Measurements from ENCODE around the gene NSMF. TPM values are rescaled to one million over a fixed set of nuclear protein-coding genes. Genes with fewer than 3 reads are reported as not detected.
A peak's percentile ranks its signal among the peaks of the same experiment; 100 is the strongest.

Gene NSMF
- total RNA-seq, 2 donors from 2014 or later = 20.0 to 28.5 TPM

- Mint-ChIP-seq H3K27ac (no peak overlapping the region), H3K4me1 (ENCODE audit: low read depth) (peaks cover 9% of the 10 kb centered on the region), H3K36me3 (ENCODE audit: insufficient read depth in 2 of 2) (peaks cover 0 to 3% of the 10 kb centered on the region in 2 donors), H3K9me3 (no peaks in the 10 kb centered on the region), H3K27me3 (ENCODE audit: low read depth) (no peaks in the 10 kb centered on the region), H3K4me3 (no peak overlapping the region)
- ATAC-seq (replicated peaks in 1 of 2) = no peak
- DNase-seq = no peak
Measured at GRCh38 chr9:137404961-137405567, 54.1 kb downstream of the NSMF start.

GRCh38 chr9:137403269-137403668, 55.9 kb downstream of the NSMF start:
- peaks cover 0 to 10% of the 10 kb centered on the region in 2 donors for H3K36me3 Mint-ChIP-seq (ENCODE audit: insufficient read depth in 2 of 2)
- ATAC-seq (replicated peaks in 1 of 2) (no peak), DNase-seq (no peak)
- H3K27ac Mint-ChIP-seq = no peak overlapping the region
- no peak overlapping the region for H3K4me3 Mint-ChIP-seq
- no peaks in the 10 kb centered on the region for H3K9me3 Mint-ChIP-seq
- H3K4me1 Mint-ChIP-seq (ENCODE audit: low read depth) = peaks cover 24% of the 10 kb centered on the region
- H3K27me3 Mint-ChIP-seq (ENCODE audit: low read depth) = peaks cover 8% of the 10 kb centered on the region

GRCh38 chr9:137402746-137403145, 56.4 kb downstream of the NSMF start:
- Mint-ChIP-seq H3K36me3 (ENCODE audit: insufficient read depth in 2 of 2) (peaks cover 0 to 10% of the 10 kb centered on the region in 2 donors), H3K9me3 (no peaks in the 10 kb centered on the region), H3K4me3 (no peak overlapping the region), H3K27ac (no peak overlapping the region), H3K4me1 (ENCODE audit: low read depth) (peaks cover 29% of the 10 kb centered on the region), H3K27me3 (ENCODE audit: low read depth) (peaks cover 8% of the 10 kb centered on the region)
- DNase-seq (no peak), ATAC-seq (replicated peaks in 1 of 2) (no peak)

GRCh38 chr9:137398561-137399468, 60.3 kb downstream of the NSMF start:
- H3K36me3 Mint-ChIP-seq (ENCODE audit: insufficient read depth in 2 of 2) = peaks cover 1 to 10% of the 10 kb centered on the region in 2 donors
- peaks cover 8% of the 10 kb centered on the region for H3K27me3 Mint-ChIP-seq (ENCODE audit: low read depth)
- peaks cover 43% of the 10 kb centered on the region for H3K4me1 Mint-ChIP-seq (ENCODE audit: low read depth)
- no peak overlapping the region for H3K27ac Mint-ChIP-seq
- no peak overlapping the region for H3K4me3 Mint-ChIP-seq
- no peaks in the 10 kb centered on the region for H3K9me3 Mint-ChIP-seq
- ATAC-seq (replicated peaks in 1 of 2) (no peak), DNase-seq (no peak)

- H3K4me3 Mint-ChIP-seq = peak overlapping the region; percentile 24 to 39
- peaks cover 43% of the 10 kb centered on the region for H3K4me1 Mint-ChIP-seq (ENCODE audit: low read depth)
- DNase-seq = peak; percentile 30 to 70
- no peaks in the 10 kb centered on the region for H3K9me3 Mint-ChIP-seq
- ATAC-seq (replicated peaks in 1 of 2) = peak; percentile 92 to 96
- H3K27ac Mint-ChIP-seq = no peak overlapping the region
- peaks cover 1 to 10% of the 10 kb centered on the region in 2 donors for H3K36me3 Mint-ChIP-seq (ENCODE audit: insufficient read depth in 2 of 2)
- peaks cover 8% of the 10 kb centered on the region for H3K27me3 Mint-ChIP-seq (ENCODE audit: low read depth)
Measured at GRCh38 chr9:137397675-137398423, 61.3 kb downstream of the NSMF start.

Other genes with a start within 250 kb of the NSMF start
- 10 to 100 TPM in 1 of 2 donors, 1 to 10 TPM in 1; 6.6 to 10.3 TPM for gene RNF208, start 237.1 kb downstream of the NSMF start, total RNA-seq
- 1 to 10 TPM; 1.0 to 2.0 TPM for gene CYSRT1, start 234.2 kb downstream of the NSMF start, total RNA-seq
- under 1 TPM in 1 of 2 donors, not detected in 1; 0.14 TPM for gene RNF224, start 231.8 kb downstream of the NSMF start, total RNA-seq
- under 1 TPM; 0.12 to 0.14 TPM for gene SLC34A3, start 228.4 kb downstream of the NSMF start, total RNA-seq
- 100 to 1,000 TPM; 122 to 128 TPM for gene TUBB4B, start 218.0 kb downstream of the NSMF start, total RNA-seq
- gene STPG3, start 208.0 kb downstream of the NSMF start, total RNA-seq = under 1 TPM in 1 of 2 donors, not detected in 1; 0.63 TPM
- 10 to 100 TPM; 53.1 to 56.6 TPM for gene NELFB, start 204.0 kb downstream of the NSMF start, total RNA-seq
- gene TOR4A, start 181.6 kb downstream of the NSMF start, total RNA-seq = 1 to 10 TPM; 4.3 to 8.3 TPM
- 1 to 10 TPM; 1.6 to 2.0 TPM for gene NRARP, start 157.1 kb downstream of the NSMF start, total RNA-seq
- gene EXD3, start 36.2 kb downstream of the NSMF start, total RNA-seq = 10 to 100 TPM; 23.7 to 26.0 TPM
- 1 to 10 TPM; 1.4 to 1.8 TPM for gene NOXA1, start 35.9 kb downstream of the NSMF start, total RNA-seq
- gene ENTPD8, start 18.0 kb downstream of the NSMF start, total RNA-seq = not detected
- 1 to 10 TPM; 6.8 to 8.2 TPM for gene PNPLA7, start 91.1 kb upstream of the NSMF start, total RNA-seq
- gene MRPL41, start 92.5 kb upstream of the NSMF start, total RNA-seq = 10 to 100 TPM; 26.6 to 28.4 TPM
- gene DPH7, start 119.6 kb upstream of the NSMF start, total RNA-seq = 10 to 100 TPM; 32.8 to 41.9 TPM
- gene ZMYND19, start 131.2 kb upstream of the NSMF start, total RNA-seq = 10 to 100 TPM; 27.4 to 34.5 TPM
- 10 to 100 TPM; 45.3 to 47.2 TPM for gene ARRDC1, start 146.4 kb upstream of the NSMF start, total RNA-seq
- gene EHMT1, start 159.7 kb upstream of the NSMF start, total RNA-seq = 10 to 100 TPM; 67.5 to 69.3 TPM

Data from activated T-cell treated with anti-CD3 and anti-CD28 coated beads, Interleukin-2, amount 50 U/mL, for 72 hours (primary cell).